GM18511 (cell line): ENCODE data around the gene KRTAP22-1.

Experiments used
- ATAC-seq: cut with Tn5 transposase; IDR thresholded peaks from one replicate; pipeline ENCODE4 v1.9.1; 2021; ENCODE audit warnings: mild to moderate bottlenecking, moderate library complexity; ENCODE audit not compliant: unreplicated experiment

Gene KRTAP22-1

DNA sequence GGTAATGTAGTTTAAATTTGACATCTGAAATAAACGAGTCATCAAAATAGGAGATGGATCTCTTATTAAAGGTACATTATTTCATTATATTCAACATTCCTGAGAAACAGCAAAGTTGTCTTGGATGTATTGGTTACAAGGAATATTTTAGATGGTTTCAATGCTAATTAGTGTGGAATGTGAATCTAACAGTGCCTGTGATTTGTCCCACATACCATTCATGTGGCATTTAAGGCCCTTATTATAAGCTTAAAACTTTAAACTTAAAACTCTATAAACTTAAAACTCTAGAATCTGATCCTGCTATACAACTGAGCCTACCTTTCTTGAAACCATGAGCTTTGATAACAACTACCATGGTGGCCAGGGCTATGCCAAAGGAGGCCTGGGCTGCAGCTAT lies at the start of gene KRTAP22-1:
Gene KRTAP22-1 (plus strand): TSS at position 301 of the 400 bp plus-strand sequence.
- no peak for ATAC-seq

DNA sequence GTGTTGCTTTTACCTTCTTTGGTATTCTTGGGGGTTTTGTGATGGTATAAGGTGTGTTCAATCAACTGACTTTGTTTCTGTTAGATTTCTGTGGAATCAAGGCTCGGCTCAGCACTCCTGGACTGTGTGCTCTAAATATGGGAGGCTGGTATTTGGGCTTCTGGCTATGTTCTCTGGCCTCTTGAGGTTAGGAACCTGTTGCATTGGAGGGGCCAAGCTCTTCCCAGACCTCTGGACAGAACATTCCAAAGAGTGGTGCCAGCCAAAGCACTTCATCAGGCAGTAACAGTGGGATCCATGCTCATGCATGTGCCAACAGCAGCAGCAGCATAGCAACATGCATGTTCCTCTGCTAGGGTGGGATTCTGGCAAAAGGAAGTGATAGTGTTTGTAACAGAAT lies 48.1 kb upstream of the KRTAP22-1 start:
- ATAC-seq = no peak

DNA sequence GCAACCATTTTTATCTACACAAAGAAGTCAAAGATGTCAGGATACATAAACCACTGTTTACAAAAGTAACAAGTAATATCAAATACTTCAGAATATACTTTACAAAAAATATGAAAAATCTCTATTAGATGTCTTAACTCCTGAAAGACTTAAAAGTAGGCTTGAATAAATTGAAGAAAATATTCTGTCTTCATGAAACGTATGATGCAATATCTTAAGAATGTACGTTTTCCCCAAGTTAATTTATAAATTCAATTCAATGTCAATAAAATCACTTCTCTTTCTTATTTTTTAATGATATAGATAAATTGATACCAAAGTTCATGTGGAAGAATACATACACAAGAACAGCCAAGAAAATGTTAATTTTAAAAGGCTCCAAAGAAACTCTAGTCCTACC lies 45.8 kb upstream of the KRTAP22-1 start:
- ATAC-seq = no peak

DNA sequence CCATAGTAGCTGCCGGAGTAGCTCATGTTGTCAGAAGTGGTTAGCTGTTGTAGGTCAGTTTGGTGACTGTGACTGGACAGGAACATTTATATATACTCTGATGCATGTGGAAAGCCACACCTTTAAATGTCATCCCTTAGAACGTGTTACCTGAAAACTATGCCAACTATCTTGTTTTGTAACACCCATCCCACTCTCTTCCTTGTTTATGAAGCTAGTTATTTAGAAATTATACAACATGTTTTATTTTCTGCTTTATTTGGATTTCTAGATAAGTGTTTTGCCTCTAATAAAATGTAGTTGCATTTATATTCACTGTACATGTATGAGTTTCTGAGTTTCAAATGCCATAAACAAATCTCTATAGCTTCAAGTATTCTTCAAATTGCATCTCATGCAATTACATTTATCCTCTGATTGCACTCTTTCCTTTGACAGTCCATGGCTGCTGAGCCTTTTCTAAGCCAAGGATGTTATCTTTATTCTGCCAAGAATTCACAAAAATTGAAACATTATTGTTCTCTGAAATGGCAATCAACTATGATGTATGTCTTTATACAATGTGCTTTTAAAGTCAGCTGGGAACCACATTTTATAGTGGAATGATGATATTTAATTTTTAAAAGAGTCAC lies 39.5 kb upstream of the KRTAP22-1 start, which contains the start of gene KRTAP19-7:
Gene KRTAP19-7 (minus strand): TSS at position 51 of the 632 bp plus-strand sequence. CDS start 25 bp downstream, at position 26.
- no peak for ATAC-seq

DNA sequence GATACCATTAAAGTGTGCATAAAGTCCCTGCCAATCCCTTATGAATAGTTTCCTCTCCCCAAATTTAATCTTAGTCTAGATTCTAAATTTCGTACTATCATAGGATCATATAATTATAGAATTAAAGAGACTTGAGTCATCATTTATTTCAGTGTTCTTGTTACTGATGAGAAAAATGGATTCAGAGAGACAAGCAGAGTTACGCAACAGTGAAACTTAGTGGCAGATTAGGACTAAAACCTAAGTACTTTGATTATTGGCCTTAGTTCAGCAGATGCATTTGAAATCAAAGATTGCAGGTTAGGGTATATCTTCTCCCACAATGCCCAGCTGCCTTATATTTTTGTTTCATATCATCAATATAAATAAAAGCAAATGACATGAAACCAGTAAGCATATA lies 38.9 kb upstream of the KRTAP22-1 start:
- no peak for ATAC-seq

DNA sequence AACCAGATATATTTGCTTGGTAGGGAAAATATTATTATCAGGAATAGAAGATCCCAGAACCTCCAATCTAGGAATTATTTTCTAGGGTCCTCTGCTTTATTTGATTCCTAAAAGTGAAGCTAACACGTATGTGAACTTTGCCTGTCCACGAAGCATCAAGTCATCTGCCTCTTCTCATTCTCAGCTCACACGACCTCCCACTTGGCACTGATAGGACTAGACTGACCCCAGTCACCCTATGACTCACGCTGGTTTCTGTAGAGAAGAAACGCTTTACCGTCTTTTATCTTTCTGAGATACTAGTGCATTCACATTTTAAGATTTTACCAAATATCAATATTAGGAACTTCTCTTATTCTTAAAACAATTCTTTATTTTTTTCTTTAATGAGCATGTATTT lies 37.8 kb upstream of the KRTAP22-1 start:
- no peak for ATAC-seq

DNA sequence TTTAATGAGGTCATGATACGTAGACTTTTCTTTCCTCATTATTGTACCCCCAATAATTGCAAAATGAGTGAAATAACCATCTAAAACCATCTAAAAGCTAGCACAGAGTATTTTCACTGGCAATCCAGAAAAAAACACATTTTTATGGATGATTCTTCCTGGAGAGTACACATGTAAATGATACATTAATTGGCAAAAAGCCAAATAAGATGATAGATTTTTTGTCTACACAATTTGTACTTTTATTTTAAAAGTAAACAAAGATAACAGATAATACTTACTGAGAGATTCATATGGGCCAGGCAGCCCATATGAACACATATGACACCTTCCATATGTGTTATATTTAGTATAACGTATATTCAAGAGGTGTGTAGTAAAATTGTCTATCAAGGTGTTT lies 37.3 kb upstream of the KRTAP22-1 start:
- no peak for ATAC-seq

DNA sequence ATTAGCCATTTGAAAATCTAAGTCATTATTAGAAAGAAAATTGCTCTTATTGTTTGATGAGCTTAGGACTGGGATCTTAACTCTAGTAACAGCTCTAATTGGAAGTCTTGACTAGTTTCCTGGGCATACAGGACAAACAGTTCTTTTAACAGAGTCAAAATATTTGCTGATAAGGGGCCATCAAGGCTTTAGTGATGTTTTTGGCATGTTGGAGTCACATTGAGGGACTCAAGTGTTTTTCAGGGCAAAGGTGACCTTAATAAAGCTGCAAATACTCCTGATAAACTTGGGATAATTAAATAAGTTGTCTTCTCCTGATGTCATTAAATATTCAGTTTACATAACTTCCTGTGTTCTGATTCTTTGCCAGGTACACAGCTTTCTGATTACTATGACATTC lies 33.3 kb upstream of the KRTAP22-1 start:
- no peak for ATAC-seq

DNA sequence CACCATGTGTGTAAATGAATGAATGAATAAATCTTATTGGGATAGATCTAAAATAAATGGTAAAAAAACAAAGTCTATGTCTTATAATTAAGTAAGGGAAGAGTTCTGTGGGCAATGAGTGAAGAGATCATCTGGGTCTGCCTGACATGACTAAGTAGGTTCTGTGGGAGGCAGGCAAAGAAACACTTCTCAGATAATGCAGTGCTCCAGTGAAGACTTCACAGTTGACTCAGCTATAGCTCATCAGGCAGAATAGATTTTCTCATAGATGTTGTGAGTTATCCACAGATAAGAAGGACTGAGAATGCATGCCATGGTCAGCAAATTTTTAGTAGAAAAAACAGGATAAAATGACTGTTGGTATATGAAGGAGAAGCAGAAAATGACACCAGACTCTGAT lies 23.1 kb upstream of the KRTAP22-1 start:
- ATAC-seq = no peak

DNA sequence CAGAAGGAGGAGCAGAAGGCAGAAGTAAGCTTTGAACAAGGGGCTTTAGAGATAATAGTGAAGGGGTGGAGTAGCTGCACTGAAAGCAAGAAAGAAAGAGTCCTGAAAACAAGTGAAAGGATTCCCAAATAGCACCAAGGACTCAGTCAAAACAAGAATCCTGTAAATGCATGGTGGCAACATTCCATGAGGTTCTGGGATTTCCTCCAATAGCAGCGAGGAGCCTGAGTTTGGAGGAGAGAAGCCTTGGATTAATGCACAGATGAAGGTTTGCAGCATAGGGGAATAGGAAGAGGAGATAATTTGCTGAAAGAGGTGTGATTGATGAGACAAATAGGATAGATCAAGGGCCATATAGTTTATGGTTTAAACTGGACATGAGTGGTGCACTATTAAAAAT lies 21.5 kb upstream of the KRTAP22-1 start:
- ATAC-seq = no peak

DNA sequence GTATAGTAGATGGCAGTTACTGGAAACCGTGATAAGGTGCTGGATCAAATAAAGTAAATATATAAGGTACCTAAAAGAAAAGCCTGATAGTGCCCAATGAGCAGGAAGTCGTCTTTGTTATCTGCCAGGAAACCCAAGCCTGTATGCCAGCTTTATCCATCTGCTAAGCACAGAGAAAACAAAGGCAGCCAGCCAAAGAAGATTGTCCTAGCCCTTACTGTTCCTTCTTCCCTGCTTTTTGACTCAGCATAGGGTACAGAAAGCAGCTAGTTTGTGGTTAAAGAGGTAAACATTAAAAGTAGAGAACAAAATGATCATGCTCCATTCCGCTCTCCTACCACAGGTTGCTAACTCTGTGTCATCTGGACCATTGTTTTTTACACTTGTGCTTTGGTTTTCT lies 20.8 kb upstream of the KRTAP22-1 start:
- ATAC-seq = no peak

DNA sequence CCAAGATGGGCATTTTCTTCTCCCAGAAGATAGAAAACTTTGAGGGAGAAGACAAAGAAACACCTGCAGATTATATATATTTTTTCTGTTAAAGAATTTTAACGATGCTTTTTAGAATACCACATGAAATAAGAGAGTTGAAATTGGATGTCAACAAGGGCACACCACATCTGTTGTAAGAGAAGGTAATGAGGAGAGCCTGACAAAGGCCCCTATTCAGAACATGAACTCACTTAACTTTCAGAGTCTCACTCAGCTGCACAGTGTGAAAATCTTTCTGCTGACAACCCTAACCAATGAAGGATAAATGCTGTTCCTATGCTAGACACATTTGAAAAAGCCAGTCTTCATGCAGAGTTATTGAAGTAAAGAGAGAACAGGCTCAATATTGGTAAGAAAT lies 18.0 kb upstream of the KRTAP22-1 start:
- ATAC-seq = no peak

DNA sequence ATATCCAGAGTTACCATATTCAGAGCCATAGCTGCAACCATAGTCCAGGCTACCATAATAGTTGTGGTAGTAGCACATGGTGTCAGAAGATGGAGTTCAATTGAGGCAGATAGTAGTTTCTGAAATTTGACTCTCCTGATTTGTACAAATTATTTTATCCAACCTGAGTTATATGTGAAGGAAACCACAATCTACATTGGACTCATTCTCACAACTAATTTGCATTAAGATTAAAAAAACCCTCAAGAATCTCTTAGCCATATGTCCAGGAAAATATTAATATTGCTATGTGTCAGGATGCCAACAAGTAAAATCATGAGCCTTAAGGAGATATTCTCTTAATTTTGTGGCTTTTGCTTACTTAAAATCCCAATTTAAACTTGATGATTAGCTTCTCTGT lies 10.6 kb upstream of the KRTAP22-1 start, which contains the start of gene KRTAP22-2:
Gene KRTAP22-2 (minus strand): TSS at position 101 of the 400 bp plus-strand sequence.
- ATAC-seq = no peak

DNA sequence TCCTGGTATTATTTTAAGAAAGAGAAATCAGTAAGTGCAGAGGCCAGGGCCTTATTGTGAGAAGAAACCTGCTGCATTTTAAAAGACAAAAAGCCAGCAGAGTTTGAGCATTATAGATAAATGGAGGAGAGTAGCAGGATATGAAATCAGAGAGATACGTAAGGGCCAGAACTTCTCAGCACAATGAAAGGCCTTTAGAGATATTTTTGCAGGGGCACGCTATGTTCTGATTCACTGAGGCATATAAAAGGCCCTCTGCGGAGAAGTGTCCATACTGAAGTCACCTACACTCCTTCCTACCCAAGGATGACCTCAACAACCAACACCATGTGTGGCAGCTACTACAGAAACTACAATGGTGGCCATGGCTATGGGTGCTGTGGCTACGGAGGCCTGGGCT lies 8.7 kb upstream of the KRTAP22-1 start, which contains the start of gene KRTAP6-3:
Gene KRTAP6-3 (plus strand): TSS at position 301 of the 400 bp plus-strand sequence. CDS start 6 bp downstream, at position 307.
- no peak for ATAC-seq

DNA sequence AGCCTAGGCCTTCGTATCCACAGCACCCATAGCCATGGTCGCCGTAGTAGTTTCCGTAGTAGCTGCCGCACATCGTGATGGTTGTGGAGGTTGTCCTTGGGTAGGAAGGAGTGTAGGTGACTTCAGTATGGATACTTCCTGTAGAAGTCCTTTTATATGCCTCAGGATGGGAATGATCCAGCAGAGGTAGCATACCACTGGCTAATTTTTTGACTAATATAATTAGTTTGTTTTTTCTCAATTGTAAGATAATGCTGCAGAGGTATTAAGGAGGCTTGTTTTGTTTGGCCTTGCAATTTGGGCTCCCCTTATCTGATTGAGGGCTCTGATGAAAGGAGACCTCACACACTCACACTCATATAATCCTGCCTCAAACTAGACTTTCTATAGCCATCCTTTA lies 2.1 kb upstream of the KRTAP22-1 start, which contains the start of gene KRTAP6-2:
Gene KRTAP6-2 (minus strand): TSS at position 101 of the 400 bp plus-strand sequence. CDS start 28 bp downstream, at position 73.
- no peak for ATAC-seq

DNA sequence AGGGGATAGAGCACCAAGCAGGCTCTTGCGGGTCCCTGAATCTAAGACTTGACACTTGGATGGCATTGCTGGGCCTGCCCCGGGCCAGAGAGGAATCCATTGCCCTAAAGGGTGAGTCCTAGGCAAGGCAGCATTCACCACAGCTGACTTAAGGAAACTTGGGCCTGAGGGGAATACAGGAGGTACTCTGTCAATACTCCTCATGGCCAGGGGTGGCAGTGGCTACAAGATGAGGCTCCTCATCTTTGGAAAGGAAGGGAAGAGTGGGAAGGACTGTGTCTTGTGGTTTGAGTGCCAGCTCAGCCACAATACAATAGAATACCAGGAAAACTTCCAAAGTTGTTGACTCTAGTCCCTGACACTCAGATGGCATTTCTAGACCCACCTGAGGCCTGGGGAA lies 5.1 kb downstream of the KRTAP22-1 start:
- ATAC-seq = no peak

DNA sequence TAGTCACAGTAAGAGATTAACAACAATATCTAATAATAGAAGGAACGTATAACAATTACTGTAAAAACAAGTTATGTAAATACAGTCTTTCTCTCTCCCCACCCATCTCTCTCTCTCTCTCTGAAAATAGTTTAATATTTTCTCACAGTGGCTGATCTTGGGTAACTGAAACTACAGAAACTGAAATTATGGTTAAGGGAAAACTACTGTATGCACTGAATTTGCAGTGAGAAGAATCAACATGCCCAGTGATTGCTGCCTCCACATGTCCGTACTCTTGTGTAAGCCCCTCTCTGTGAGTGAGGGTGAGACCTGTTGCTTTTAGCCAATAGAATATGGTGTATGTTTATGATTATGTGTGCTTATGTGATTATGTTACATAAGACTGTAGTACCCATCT lies 11.2 kb downstream of the KRTAP22-1 start:
- ATAC-seq = no peak

DNA sequence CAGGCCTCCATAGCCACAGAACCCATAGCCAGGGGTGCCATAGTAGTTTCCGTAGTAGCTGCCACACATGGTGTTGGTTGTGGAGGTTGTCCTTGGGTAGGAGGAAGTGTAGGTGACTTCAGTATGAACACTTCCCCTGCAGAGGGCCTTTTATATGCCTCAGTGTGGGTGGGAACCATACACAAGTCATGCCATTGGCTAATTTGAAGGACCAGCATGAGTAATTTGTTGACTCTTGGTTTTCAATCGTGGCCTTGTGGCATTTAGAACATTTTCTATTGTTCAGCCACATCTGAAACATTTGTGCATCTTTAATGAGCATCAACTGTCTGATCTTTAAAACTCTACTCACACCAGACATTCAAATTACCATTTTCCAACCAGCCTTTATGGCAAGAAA lies 12.9 kb downstream of the KRTAP22-1 start, which contains the start of gene KRTAP6-1:
Gene KRTAP6-1 (minus strand): TSS at position 95 of the 400 bp plus-strand sequence. CDS start 26 bp downstream, at position 69.
- ATAC-seq = no peak

DNA sequence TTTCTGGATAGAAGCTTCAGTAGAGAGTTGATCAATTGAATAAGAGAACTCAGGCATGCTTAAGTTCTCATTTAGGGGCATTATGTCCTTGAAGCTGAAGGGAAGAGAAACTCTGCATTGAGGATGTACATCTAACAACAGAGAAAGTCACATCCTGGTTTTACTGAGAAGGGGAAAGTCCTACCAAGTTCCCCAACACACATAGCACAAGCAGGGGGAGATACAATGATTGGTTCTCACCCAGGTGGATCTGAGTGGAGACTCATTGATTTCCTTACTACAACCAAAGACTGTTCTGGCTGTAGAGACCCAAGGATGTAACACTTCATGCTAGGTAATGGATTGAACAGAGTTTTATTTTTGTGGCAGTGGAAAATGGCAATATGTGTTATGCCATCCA lies 14.3 kb downstream of the KRTAP22-1 start:
- no peak for ATAC-seq

DNA sequence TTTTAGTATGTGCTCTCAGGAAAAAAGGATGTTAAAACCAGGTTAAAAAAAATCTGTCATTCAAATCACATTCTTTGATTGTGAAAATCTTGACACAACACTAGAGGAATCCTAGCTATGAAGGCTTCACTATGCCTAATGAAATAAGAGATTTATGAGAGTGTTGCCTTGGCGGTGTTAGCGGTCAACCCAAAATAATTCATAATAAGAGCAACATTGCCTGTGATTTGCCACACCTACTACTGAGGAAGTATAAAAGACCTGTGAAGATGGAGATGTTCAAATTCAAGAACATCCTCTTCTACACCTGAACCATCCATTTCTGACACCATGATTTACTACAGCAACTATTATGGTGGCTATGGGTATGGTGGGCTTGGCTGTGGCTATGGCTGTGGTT lies 15.2 kb downstream of the KRTAP22-1 start, which contains the start of gene KRTAP20-1:
Gene KRTAP20-1 (plus strand): TSS at position 301 of the 400 bp plus-strand sequence. CDS start 30 bp downstream, at position 331.
- no peak for ATAC-seq

DNA sequence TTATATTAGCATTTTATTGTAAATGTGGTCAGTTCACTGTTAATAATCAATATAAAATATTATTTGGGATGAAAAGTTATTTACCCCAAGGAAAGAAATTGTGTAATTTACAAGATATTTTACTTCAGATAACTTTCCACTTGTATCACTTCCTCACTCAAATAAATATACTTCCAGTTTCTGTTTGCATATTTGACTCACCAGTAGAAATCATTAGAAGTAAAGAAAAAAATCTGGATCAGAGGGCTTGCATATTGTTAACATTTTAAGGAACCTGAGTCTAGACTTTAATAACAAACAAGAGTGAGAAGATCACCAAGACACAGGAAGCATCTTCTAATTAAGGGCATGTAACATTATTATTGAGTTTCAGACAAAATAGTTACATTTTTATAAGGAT lies 19.2 kb downstream of the KRTAP22-1 start:
- ATAC-seq = no peak

DNA sequence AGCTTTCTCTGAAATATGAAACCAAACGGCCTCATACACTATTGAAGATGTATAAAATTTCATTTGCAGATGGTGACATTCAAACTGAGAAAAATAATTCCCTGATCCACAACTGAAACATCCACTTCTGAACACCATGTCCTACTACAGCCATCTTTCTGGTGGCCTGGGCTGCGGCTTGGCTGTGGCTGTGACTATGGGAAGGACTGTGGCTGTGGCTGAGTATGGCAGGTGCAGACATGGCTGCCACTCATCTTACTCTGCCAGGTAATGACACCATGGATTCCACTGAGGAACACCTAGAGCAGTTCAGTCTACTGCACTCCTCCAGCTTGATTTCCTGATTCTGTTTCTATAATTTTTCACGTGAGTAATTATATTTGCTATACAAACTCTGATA lies 19.6 kb downstream of the KRTAP22-1 start, which contains the start of gene KRTAP20-4:
Gene KRTAP20-4 (plus strand): TSS at position 106 of the 400 bp plus-strand sequence.
- ATAC-seq = no peak
